VCaP (cell line): ENCODE measurements around the gene CTNNA3.

ENCODE experiments used
- H3K27ac ChIP-seq: fragments of 450-650 bp; 2 replicates; pipeline ENCODE4 v1.5.1; 2017
- TF ChIP-seq, protein P1 (sequence below): fragments of 450-650 bp; conservative IDR thresholded peaks from 2 replicates; pipeline ENCODE4 v1.5.1; 2017; ENCODE audit warnings: mild to moderate bottlenecking, moderate library complexity

The CTNNA3 gene

DNA sequence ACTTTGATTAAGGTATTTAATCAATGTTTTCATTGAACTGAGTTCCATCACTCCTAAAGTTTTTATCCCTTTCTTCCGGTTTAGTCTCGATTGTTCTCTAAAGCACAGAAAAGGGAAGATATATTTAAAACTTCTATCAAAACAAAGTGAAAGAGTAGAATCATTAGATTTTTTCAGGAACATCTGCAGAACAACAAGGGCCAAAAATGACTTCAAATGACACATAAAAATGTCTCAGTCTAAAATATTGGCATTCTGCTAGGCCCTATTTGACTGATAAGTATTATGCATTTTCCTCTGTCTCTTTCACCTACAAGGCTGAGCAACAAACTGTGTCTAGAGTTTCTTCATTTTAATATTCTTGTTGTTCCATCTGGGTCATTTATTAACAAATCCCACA lies 1669.7 kb downstream of the CTNNA3 start:
- TF ChIP-seq, protein P1, sequence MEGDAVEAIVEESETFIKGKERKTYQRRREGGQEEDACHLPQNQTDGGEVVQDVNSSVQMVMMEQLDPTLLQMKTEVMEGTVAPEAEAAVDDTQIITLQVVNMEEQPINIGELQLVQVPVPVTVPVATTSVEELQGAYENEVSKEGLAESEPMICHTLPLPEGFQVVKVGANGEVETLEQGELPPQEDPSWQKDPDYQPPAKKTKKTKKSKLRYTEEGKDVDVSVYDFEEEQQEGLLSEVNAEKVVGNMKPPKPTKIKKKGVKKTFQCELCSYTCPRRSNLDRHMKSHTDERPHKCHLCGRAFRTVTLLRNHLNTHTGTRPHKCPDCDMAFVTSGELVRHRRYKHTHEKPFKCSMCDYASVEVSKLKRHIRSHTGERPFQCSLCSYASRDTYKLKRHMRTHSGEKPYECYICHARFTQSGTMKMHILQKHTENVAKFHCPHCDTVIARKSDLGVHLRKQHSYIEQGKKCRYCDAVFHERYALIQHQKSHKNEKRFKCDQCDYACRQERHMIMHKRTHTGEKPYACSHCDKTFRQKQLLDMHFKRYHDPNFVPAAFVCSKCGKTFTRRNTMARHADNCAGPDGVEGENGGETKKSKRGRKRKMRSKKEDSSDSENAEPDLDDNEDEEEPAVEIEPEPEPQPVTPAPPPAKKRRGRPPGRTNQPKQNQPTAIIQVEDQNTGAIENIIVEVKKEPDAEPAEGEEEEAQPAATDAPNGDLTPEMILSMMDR = no peak
- H3K27ac ChIP-seq = no peak overlapping the region

DNA sequence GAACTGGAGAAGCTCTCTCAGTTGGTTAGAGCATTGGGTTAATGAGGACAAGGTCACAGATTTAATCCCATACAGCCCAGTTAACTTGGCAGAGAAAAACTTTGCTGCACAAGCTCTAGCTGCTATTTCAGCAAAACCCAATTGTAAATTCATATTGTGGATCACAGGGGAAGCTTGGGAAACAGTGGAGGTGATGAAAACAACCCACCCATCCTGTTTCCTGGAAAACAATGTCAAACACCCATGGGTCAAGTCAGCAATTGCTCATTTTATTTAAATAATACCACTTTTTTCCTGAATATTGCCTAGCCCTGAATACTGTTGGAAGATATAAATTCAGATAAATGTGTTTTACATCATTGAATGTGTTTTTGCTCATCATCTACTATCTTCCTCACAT lies 1670.8 kb downstream of the CTNNA3 start:
- no peak overlapping the region for H3K27ac ChIP-seq
- TF ChIP-seq, protein P1 = no peak

DNA sequence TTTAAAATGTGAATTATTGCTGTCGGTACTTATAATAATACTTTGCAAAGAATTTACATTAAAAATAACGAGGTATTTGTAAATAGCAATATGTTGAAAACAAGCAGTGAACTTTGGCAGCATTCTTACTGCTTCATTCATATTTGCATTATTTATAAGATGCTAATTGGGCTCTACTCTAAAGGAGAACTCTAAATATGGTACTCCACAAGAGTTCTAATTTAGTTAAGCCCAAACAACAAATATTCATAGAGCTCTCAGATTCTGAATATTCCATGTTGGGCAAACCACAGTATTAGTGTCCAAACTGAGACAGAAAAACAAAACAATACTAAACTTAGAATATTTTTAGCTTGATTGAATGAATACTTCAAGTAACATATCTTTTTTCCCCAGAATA lies 1674.6 kb downstream of the CTNNA3 start:
- TF ChIP-seq, protein P1 = no peak
- H3K27ac ChIP-seq = no peak overlapping the region

DNA sequence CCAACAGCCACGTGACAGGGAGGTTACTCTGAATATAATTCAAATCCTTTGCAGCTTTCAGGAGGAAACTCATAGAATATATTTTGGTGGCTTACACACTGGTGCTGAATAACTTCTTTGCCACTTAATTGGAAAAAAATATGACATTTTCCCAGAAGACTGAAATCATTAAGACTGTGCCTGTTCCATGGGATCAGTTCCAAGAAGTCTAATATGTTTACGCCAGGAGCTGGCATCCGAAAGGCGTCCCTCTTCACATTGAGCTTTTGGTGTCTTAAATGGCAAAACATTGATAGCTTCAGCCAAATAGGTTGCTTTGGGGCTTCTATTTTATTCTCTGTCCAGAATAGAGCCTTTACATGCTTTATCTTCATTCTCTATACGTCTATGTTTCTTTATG lies 1687.8 kb downstream of the CTNNA3 start:
- no peak overlapping the region for H3K27ac ChIP-seq
- TF ChIP-seq, protein P1 = no peak

DNA sequence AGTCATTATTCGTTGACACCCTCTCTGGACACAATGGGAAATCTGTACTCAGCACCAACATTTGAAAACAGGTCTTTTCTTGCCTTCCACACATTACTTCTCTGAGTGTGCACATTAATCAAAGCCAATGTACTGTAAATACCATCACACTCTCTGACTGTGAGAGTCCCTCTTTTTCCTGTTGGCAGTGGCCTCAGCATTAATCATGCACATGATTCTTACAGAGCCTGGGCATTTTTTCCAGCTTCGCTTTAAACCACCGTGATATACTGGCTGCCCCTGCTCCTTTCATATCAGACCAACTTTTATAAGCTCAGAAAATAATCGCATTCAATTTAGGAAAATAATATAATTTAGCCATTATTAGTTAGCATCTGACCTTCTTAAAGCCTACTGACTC lies 1689.6 kb downstream of the CTNNA3 start:
- H3K27ac ChIP-seq = no peak overlapping the region
- TF ChIP-seq, protein P1 = no peak

DNA sequence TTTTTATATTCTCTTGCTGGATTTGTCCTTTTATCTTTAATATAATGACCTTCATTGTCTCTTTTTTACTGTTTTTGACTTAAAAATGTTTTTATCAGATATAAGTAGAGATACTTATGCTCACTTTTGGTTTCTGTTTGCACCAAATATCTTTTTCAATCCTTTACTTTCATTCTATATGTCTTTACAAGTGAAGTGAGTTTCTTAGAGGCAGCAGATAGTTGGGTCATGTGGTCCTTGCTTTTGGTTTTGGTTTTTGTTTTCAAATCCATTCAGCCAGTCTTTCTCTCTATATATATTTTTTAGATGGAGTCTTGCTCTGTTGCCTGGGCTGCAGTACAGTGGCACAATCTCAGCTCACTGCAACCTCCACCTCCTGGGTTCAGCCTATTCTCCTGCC lies 1702.5 kb downstream of the CTNNA3 start:
- TF ChIP-seq, protein P1 = no peak

DNA sequence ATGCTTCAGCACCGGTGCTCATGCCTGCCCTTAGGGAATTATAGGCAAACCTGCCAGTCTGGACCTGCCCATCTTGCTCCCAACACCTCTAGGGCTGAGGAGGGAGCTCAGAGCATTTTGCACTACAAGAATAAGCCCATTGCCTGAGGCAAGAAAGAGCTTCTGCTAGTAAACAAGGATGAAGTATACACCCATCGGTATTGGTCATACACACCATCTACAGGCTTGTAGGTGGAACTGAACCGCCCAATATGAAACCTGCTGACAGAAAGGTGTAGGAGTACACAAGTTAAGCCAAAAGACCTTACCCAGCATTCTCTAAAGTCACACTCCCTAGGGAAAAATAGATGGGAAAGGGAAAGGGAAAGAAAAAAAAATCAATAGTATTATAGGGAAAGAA lies 1727.1 kb downstream of the CTNNA3 start:
- H3K27ac ChIP-seq = no peak overlapping the region
- TF ChIP-seq, protein P1 = no peak

More for the DNA sequence above, 1702.5 kb downstream of the CTNNA3 start:
- H3K27ac ChIP-seq = no peak overlapping the region

DNA sequence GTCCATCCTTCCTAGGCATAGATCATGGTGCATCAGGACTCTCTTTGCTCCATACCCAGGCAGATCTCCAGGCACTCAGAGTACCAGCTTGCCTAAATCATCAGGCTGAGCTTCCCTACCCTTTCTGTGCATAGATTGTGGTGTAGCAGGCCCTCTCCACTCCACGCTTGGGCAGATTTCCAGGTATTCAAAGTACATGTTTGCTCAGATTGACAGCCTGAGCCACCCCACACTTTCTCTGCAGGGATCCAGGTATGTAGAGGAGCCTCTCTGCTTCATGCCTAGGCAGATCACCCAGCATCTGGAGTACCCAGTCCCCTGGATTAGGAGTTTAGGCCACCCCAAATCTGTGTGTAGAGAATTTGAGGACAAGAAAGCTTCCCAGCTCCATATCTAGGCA lies 1727.6 kb downstream of the CTNNA3 start:
- no peak overlapping the region for H3K27ac ChIP-seq
- TF ChIP-seq, protein P1 = no peak
